HG03064 (cell line): ENCODE data around the gene VIPR2.
"Not testable (repeated sequence)": the region's sequence is repeated elsewhere in the genome, so short reads cannot be mapped to it uniquely, and the experiment has no call there.

Experiments used
- ATAC-seq: cut with Tn5 transposase; IDR thresholded peaks from one replicate; pipeline ENCODE4 v1.9.1; 2021; ENCODE audit warnings: low read depth; ENCODE audit not compliant: unreplicated experiment

Gene VIPR2

DNA sequence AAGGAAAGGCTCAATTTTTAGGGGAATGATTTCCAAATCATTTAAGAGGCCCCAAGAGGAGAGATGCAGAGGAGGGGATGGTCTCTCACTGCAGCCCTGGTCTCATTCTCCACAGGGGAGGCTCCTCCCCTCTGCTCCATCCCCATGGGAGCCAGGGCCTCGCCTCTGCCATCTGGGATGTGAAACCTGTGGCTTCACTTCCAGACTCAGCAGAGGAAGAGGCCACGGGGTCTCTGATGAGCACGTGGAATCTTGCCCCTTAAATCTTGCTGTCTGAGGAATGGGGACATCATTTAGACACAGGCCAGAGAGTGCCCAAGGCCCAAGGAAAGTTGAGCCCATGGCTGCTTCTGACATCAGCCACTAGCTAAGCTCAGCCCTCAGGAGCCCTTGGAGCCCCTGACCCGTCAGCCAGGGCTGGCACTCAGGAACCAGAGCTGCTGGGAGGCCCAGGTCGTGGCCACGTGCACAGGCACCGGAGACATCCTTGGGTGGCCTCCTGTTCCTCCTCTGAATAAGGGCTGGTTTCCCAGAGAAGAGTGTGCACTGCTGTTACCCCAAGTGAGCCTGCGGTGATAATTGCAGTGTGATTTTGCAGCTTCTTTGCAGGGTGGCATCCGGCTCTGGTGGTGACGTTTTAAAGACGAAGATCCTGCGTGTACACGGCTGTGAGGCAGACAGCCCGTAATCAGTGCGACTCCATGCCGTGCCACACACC lies 50.5 kb downstream of the VIPR2 start:
- ATAC-seq = no peak

DNA sequence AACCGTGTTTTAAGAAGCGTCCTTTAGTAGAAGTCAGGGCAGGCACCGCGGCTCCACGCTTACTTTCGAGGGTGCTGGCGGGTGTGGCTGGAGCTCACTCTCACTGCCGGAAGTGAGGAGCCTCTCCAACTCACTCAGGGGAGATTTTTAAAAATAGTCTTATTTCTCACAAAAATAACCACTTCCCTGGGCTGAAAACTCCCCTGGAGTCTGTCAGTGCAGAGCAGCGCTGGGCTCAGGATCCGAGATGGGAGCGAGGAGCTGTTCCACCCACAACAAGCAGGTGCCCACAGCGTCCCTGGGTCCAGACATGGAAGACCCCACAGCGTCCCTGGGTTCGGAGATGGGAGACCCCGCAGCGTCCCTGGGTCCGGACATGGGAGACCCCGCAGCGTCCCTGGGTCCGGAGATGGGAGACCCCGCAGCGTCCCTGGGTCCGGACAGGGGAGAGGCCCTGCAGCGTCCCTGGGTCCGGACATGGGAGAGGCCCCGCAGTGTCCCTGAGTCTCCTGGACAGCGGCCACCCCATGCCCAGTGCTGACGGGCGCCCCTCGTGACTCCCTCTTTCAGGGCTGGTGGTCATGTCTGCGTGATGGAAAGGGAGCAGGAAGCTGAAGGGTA lies 51.2 kb downstream of the VIPR2 start:
- ATAC-seq = no peak

DNA sequence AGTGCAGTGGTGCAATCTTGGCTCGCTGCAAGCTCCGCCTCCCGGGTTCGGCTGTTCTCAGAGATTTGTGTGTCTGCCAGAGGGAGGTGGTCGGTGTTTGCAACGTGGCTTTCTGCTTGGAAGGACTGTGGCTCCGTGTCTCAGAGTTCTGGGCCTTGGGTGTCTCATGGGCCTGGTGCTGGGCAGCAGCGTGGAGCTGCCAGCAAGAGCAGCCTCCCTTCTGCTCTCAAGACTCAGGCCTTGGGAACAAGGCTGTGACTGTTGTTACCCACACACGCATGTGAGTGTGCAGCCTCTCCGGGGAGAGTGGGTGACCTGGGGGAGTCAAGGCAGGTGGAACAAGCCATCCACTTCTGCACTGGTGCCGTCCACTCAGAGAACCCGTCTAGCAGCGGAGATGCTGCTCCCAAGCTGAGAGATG lies 52.0 kb downstream of the VIPR2 start:
- ATAC-seq = no peak

DNA sequence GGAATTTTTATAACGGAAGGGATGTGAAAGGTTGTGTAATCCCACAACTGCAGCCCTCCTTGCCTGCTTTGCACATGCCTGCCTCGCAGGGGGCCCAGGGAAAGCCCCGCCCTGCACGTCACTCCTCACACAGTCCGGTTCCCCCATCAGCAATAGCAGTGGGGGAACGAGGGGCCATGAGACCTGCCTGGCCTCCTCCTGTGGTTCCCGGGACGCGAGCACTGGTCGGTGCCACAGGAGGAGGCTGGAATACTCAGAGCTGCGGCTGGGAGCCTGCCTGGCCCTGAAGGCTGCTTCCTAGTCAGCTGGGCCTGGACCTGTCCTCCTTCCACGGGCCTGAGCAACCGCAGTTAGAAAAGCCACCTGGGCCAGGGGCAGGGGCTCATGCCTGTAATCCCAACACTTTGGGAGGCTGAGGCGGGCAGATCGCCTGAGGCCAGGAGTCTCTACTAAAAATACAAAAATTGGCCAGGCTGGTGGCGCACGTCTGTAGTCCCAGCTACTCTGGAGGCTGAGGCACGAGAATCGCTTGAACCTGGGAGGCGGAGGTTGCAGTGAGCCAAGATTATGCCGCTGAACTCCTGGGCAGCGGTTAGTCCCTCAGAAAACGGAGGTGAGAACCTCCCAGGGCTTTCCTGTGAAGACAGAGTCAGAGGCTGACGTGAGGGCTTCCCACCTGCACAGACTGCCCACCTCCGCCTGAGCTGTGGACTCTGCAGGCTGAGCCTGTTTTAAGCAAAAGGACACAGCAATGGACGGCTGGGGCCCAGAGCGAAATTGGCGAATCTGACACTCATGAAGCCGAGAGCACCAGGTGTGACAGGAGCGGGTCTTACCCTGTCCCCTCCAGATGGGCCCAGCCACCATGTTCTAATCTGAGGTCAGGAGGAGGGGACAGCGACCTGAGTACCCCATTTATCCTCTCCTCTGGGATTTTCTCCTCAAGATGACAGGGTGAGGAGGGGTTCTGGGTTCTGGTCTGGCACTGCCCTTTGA lies 52.9 kb downstream of the VIPR2 start:
- no peak for ATAC-seq

DNA sequence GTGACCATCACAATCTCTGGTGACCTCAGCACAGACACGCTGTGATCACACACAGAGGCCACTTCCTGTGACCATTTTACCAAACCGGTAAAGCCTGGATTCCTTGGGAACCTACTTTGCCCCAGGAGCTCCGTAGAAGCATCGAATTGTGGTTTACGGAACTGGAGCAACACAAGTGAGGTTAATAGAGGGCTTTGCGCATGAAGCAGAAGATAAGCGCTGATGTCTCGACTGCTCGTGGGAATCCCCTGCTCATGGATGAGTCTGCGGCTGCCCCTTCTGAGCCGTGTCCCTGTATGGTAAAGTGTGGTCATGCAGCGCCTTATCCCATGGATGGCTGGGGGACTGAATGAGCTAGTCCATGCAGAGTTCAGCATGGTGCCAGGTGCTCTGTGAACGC lies 53.6 kb downstream of the VIPR2 start:
- no peak for ATAC-seq

DNA sequence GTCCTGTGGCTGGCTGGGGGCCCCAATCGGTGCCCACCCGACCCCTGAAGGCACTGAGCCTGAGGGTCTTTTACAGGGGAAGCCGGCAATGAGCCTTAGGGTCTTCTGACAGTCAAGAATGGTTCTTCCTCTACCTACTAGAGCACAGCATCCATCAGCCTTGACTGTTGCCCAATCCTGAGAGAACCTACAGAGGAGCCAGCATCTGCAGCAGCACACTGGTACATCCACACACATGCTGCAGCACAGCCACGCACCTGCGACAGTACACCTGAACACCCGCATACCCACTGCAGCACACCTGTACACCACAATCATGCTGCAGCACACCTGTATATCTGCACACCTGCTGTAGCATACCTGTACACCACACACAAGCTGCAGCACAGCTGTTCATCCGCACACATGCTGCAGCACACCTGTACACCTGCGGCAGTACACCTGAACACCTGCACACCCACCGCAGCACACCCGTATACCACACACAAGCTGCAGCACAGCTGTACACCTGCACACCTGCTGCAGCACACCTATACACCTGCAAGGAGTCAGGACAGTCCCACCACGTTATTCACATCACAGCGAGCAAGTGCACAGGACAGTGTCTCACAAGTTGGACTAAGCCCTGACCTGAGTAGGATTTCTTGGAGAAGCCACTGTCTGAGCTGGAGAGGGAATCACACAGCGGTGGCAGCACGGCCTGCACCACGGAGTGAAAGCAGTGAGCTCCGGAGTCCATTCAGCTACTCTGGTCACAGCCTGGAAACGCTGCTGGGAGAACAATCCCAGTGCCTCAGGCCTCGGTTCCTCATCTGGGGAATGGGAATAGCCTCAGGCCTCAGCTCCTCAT lies 56.4 kb downstream of the VIPR2 start:
- ATAC-seq = no peak

DNA sequence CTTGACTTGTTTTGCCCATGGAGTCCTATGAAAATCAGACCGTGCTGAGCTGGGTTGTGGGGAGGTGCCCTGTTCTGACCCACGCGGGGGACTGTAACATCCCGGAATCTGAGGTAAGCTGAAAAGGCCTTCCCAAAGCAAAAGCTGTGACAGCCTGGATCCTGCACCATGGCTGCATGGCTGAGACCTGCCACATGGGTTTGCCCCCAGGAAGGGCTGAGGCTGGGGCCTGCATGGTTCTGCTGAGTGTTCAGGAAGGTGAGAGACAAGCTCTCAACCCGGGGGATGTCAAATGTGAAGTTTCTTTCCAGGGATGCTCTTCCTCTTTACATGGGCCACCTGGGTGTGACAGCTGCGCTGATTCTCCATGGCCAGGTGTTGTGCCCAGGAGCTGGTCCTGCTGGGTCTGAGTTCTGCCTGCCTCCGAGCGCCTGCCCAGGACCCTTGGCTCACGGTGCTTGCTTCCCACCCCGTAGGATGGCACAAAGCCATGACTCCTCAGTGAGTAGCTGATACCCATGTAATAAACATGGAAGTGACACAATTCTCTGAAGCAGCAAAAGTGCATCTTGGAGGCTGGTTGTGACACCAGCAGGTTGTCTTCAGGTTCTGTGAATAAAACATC lies 58.3 kb downstream of the VIPR2 start:
- ATAC-seq = no peak

DNA sequence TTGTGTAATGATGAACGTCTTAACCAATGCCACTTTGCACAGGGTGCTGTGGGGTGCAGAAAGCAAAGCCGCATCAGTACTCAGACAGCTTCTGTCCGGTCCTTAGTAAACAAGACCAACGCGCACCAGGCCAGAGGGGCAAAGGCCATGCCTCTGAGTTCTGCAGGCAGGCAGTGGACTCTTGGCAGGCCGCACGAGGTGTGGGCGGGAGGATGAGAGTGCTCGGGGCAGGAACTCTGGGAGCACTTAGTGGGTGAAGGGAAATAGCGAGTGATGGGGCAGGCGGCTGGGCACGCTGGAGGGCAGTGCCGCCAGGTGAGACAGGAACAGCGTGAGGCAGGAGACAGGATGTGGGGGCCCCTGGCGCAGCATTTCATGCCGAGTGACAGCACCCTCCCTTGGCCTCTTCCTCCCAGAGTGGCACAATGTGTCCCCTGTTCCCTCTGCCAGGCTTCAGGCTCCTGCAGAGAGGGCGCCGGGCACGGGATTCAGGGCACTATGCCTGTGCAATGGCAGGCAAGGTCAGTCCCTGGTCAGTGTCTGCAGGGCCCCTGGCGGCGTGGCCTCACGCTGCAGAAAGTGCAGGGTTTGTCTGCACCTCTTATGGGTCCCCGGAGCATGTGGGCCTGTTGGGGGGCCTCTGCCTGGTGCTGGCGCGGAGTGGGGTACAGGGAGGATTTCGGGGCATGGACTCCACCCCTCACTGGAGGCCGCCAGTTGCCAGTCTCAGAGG lies 60.4 kb downstream of the VIPR2 start:
- ATAC-seq = no peak

DNA sequence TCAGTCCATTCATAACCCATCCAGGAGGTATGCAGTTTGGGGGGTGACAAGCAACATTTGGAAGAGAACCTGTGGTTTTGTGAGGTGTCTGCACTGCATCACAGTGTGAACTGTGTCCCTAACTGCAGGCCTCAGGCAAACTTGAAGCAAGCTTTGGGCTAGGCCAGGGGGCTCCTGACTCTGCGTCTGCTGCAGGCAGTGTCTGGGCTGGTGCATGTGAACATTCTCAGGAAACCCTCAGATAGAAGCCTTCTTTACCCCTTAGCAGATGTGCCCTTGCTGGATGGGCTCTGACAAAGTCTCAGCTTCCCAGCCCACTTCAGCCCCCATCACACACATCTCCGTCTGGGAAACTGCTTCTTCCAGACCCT lies 61.0 kb downstream of the VIPR2 start:
- ATAC-seq = no peak

DNA sequence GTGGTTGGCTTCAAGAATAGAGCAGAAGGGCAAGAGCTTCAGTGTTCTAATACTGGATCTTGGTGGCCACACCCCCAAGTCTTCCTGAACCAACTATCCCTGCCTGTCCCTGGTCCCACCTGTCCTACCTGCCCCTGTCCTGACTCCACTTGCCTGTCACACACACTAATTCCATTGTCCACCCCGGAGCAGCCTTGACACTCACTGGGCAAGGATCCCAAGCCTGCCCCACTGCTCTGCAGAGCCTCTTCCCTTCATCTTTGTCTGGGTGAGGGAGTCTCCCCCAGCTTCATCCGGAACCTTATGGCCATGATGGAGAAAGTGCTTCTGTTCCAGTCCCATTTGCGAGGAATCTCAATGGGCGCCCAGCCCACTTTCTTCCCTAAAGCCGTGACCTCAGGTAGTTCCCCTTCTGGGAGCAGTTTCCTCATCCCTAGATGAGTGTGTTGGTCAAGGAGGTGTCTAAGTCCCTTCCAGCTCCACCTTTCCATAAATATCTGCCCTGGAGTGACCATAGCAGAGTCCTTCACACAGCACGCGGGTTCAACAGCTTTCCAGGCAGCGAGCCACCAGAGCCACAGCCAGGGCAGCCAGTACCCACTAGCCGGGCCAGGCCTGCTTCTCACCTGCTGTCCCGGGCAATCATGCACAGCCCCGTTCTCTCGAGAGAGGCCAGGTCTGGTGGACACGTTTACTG lies 61.5 kb downstream of the VIPR2 start:
- no peak for ATAC-seq

DNA sequence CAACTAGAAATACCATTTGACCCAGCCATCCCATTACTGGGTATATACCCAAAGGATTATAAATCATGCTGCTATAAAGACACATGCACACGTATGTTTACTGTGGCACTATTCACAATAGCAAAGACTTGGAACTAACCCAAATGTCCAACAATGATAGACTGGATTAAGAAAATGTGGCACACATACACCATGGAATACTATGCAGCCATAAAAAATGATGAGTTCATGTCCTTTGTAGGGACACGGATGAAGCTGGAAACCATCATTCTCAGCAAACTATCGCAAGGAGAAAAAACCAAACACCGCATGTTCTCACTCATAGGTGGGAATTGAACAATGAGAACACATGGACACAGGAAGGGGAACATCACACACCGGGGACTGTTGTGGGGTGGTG lies 62.6 kb downstream of the VIPR2 start:
- ATAC-seq = not testable (repeated sequence)

DNA sequence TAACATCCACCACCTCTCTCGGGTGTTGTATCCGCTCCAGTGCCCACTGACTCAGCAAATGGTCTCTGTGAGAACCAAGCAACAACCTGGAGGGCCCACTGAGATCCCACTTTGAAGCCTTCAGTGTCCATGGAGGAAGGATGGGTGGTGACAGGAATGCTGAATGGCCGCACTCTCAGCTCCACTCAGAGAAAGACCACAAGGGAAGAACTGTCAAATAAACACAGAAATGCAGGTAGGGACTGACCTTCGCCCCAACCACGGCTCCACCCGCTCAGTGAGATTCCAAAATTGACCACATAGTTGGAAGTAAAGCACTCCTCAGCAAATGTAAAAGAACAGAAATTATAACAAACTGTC lies 65.8 kb downstream of the VIPR2 start:
- ATAC-seq = no peak

DNA sequence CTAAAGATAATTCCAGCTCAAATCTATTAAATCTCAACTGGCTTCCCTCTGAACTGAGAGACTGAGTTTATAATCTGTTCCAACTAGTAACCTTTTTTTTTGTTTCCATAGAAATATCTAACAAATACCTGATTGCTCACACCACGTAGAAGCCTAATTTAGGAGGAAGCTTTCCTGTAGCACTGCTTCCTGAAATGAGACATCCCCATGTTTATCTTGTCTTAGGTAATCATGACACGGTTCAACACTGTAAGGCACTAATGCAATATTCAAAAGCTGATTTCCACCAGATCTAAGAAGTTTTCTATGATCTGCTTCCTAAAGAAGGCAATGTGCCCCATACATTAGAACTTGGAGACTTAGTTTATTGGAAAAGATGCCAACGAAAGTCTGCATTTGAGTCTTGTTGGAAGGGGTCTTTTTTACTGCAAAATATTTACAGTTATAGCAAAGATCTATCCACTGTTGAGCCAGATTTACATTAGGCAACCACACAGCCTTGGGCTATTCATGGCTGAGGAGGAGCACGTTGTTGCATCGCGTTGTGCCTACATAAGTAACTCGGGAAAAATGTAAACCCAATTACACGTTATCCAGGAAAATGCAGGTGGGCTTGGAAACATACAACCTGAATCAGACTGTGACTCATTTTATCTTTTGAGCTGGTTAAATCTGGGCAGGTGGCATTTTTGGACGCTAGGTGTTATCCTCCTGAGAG lies 66.3 kb downstream of the VIPR2 start:
- ATAC-seq = no peak

DNA sequence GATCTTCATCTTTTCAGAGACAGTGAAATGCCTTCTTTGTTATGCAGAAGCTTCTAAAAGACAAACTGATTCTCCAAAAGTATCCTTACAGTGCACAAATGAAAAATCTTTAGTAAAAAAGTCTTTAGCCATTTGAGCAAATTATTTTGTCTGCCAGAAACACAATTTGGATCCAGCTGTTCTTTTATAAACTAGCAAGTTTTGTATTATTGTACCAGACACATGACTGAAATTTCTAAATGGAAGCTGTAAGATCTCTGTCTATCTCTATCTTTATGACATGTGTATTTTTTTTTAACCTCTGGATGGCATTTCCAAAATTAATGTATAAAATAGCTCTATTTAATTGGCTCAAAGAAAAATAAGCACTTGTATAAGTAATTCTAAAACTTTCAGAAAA lies 68.3 kb downstream of the VIPR2 start:
- no peak for ATAC-seq

DNA sequence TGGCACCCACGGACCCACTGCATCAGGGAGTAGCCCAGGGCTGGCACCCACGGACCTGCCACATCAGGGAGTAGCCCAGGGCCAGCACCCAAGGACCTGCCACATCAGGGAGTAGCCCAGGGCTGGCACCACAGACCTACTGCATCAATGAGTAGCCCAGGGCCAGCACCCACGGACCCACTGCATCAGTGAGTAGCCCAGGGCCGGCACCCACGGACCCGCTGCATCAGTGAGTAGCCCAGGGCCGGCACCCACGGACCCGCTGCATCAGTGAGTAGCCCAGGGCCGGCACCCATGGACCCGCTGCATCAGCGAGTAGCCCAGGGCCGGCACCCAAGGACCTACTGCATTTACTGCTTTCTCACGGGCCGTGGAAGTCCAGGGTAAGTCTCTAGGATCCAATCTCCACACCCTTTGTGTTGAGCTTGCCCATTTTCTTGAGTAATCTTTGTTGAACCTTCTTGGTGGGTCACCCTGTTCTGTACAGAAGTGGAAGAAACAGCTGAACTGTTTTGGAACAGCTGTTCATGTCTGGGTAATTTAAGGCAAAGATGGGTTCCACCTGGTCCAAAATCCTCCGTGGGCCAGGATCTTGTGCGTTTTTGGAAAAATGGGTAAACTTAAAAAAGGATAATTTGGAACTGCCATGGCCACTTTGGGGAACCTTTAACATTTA lies 69.0 kb downstream of the VIPR2 start:
- ATAC-seq = no peak

DNA sequence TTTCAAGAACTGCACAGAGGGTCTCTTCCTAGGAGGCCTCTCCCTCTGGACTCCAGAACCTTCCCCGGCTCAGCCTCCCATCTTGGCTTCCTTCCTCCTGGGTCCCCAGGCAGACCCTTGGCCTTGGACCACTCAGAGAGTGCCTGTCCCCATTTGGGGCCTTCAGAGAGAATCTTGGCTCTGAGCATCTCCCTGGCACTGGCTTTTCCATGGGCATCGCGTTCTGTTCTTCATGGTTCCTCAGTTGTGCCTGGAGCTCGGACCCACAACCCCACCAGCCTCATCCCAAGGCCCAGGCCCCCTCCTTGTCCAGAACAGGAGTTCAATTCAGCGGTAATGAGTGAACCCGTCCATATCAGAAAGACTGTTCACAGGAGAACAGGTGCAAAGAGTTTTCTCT lies 73.4 kb downstream of the VIPR2 start:
- no peak for ATAC-seq

DNA sequence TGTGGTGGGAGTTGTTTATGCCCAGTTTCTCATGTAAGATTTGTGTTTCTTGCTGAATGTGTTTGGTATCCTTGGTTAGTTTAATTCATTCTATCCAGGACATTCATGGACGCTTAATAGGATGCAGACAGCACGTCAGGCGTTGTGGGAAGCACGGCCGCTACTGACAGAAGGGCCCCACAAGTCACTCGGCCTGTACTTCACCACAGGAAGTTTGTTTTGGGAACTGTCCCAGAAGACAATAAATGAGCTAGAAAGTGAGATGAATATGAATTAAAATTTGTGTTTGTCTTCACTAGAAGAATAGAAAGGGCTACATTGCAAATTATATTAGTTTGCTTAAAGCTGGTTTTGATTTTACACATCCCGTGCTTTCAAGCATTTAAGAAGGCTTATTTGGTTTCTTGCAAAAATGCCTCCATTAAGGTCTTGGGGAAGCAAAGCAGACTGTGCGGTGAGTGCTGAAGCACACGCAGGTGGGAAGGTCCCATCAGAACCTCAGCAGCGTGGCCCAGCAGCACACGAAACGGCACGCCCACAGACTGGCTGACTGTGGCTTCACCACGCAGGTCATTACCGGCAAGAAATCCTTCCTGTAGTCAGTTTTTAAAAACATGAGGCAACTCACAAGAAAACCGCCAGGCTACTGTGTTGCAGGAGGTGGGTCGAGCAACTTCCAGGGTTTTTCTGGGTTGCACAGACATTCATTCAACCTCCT lies 74.1 kb downstream of the VIPR2 start:
- no peak for ATAC-seq
